Effector memory CD4-positive, alpha-beta T cell (primary cell): Measurements from ENCODE around the gene SPACA7.

Experiments used
- DNase-seq, 3 donors: peaks; one replicate each; pipeline ENCODE4 v3.0.0-alpha.2; 2020
- H3K27ac ChIP-seq: 2 replicates; pipeline ENCODE4 v1.7.0; 2013; ENCODE audit warnings: mild to moderate bottlenecking, low read length, moderate library complexity; ENCODE audit not compliant: insufficient read depth, poor library complexity, severe bottlenecking
- H3K27me3 ChIP-seq: replicated peaks from 2 replicates; pipeline ENCODE4 v1.7.0; 2013; ENCODE audit warnings: mild to moderate bottlenecking, low read length; ENCODE audit not compliant: insufficient read depth, control insufficient read depth, poor library complexity, severe bottlenecking
- H3K36me3 ChIP-seq: 2 replicates; pipeline ENCODE4 v1.7.0; 2013; ENCODE audit warnings: mild to moderate bottlenecking, low read length, moderate library complexity; ENCODE audit not compliant: control insufficient read depth, insufficient read depth
- H3K4me1 ChIP-seq: 2 replicates; pipeline ENCODE4 v1.7.0; 2013; ENCODE audit warnings: low read length, mild to moderate bottlenecking; ENCODE audit not compliant: control insufficient read depth, insufficient read depth, poor library complexity, severe bottlenecking
- H3K4me3 ChIP-seq: 2 replicates; pipeline ENCODE4 v1.7.0; 2013; ENCODE audit warnings: low read length, low read depth, mild to moderate bottlenecking; ENCODE audit not compliant: insufficient read depth, poor library complexity, severe bottlenecking
- H3K9me3 ChIP-seq: 2 replicates; pipeline ENCODE4 v1.7.0; 2013; ENCODE audit warnings: mild to moderate bottlenecking, low read length, moderate library complexity; ENCODE audit not compliant: control insufficient read depth

Gene SPACA7

DNA sequence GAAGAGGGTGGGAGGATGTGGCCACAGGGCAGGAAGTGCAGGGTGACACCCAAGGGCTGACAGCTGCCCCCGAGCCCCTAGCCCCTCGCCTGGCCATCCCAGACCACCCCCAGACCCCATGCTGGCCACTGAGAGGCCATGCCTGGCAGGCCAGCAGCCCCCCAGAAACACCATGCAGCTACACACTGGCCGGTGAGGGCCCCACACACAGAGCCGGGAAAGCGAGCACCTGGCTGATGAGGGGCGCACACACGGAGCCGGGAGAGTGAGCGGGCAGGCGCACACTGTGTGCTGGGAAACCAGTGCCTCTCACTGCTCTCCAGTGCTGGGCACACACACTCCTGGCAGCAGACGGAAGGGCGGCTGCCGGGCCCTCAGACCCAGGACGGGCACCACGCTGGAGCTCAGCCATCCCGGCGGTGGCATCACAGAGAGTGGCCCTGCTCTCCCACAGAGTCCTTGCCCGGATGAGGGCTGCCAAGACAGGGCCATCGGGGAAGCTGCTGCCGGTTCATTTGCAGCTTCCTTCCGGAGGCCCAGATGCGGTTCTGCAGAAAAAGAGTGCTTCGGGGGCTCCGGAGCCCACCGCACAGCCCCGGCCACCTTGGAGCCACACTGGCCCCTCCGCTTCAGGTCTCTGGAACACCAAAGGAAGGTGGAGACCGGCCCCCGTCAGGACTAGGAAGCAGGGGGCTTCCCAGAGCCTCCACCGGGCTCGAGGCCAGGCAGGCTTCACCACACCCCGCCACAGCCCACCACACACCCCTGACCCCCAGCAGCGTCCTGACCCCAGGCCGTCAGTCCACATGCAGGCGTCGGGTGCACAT lies 76.4 kb downstream of the SPACA7 start:
- no peak for DNase-seq
- H3K9me3 ChIP-seq = no peaks in the 10 kb centered on the region
- no peaks in the 10 kb centered on the region for H3K36me3 ChIP-seq
- H3K27me3 ChIP-seq = no peaks in the 10 kb centered on the region
- no peak overlapping the region for H3K27ac ChIP-seq
- no peaks in the 10 kb centered on the region for H3K4me1 ChIP-seq
- H3K4me3 ChIP-seq = no peak overlapping the region

DNA sequence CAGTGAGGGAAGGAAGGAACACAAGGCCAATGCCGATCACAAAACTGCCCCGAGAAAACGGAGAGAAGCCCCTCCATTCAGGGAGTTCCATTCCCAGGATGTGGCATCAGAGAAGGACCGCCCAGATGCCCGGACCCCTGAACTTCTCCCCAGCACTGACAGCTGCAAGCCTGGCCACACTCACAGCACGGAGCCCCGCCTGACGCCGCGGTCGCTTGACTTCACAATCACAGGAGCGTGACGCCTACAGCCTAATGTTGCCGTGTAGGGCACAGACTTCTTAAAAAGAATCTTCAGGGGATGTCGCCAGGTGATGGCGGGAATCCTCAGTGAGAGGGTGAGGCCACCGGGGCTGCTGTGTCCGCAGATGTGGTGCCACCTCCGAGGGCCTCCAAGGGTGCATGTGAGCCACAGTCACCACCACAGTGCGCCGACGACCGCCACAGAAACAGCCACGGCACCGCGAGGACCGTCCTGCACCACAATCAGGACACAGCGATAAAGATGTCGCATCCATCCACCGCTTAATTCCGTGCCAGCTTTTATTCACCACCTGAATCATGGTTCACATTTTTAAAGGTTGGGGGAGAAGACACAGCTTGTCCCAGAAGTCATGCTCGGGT lies 77.2 kb downstream of the SPACA7 start:
- Histone ChIP-seq H3K4me1 (no peaks in the 10 kb centered on the region), H3K27ac (no peak overlapping the region), H3K9me3 (no peaks in the 10 kb centered on the region), H3K36me3 (no peaks in the 10 kb centered on the region), H3K4me3 (no peak overlapping the region), H3K27me3 (no peaks in the 10 kb centered on the region)
- no peak for DNase-seq

DNA sequence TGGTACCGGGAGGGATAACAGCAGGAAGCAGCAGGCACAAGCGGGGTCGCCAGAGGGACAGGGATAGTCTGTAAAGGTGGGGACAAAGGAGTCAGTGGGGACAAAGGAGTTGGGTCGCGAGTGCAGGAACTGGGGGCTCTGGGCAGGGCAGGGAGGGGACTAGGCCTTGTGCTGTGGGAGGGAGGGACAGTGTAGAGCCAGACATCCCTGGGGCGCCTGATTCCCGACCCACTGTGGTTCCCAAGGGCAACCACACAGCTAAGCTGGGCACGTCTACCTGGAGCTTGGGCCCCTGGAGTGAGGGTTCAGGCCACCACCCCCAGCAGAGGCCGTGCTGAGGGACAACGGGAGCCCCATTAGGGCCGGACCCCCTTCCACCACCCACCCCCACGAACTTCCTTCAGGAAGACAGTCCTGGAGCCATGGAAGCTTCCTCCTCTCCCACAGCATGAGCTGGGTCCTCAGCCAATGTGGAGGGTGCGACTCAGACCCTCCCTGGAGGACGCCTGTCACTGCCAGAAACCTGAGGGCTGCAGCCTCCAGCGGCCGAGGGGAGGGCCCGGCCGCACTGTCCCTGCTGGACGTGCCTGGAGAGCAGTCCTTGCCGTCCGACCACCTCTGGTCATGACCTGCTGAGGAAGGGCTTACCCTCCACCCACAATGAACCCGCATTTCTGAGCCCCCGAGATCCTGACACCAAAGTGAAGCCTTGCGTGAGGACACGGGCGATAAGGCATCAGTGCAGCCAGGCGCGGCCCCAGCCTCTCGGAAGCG lies 77.9 kb downstream of the SPACA7 start:
- no peaks in the 10 kb centered on the region for H3K27me3 ChIP-seq
- DNase-seq = no peak
- no peaks in the 10 kb centered on the region for H3K9me3 ChIP-seq
- H3K36me3 ChIP-seq = no peaks in the 10 kb centered on the region
- H3K27ac ChIP-seq = no peak overlapping the region
- H3K4me1 ChIP-seq = no peaks in the 10 kb centered on the region
- no peak overlapping the region for H3K4me3 ChIP-seq

DNA sequence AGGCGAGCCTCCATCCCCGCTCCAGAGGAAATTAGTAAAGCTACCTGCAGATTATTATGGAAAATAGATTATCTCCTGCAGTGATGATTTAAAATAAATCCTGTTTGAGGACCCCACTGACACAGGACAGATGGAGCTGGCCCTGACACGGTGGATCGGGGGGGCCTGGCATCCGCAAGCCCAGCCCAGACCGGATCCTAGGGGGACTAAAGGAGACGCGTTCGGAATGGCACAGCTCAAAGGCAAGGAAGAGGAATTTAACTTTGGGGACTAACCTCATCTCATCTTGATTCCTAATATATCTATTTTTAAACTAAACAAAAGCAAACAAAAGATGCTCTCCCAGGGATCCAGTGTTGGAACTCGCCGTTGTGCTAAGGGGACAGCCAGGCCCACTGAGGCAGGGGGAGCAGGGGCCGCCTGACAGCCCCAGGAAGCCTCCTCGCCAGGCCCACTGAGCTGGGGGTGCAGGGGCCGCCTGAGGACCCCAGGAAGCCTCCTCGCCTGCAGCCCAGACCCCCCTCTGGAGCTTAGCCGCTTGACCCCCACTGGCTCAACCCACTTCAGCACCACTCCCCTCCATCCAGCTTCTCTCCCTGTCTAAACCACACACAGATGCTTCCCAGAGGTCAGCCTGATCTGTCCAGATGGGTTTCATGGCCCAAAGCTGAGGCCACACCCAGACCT lies 78.6 kb downstream of the SPACA7 start:
- no peaks in the 10 kb centered on the region for H3K36me3 ChIP-seq
- no peaks in the 10 kb centered on the region for H3K27me3 ChIP-seq
- H3K4me3 ChIP-seq = no peak overlapping the region
- no peaks in the 10 kb centered on the region for H3K9me3 ChIP-seq
- no peaks in the 10 kb centered on the region for H3K4me1 ChIP-seq
- no peak for DNase-seq
- H3K27ac ChIP-seq = no peak overlapping the region

- no peaks in the 10 kb centered on the region for H3K4me1 ChIP-seq
- H3K27ac ChIP-seq = no peak overlapping the region
- DNase-seq = no peak
- no peak overlapping the region for H3K4me3 ChIP-seq
- H3K36me3 ChIP-seq = no peaks in the 10 kb centered on the region
- H3K9me3 ChIP-seq = no peaks in the 10 kb centered on the region
- no peaks in the 10 kb centered on the region for H3K27me3 ChIP-seq
These were observed 79.4 kb downstream of the SPACA7 start for GRCh38 chr13:112455476-112456059.

DNA sequence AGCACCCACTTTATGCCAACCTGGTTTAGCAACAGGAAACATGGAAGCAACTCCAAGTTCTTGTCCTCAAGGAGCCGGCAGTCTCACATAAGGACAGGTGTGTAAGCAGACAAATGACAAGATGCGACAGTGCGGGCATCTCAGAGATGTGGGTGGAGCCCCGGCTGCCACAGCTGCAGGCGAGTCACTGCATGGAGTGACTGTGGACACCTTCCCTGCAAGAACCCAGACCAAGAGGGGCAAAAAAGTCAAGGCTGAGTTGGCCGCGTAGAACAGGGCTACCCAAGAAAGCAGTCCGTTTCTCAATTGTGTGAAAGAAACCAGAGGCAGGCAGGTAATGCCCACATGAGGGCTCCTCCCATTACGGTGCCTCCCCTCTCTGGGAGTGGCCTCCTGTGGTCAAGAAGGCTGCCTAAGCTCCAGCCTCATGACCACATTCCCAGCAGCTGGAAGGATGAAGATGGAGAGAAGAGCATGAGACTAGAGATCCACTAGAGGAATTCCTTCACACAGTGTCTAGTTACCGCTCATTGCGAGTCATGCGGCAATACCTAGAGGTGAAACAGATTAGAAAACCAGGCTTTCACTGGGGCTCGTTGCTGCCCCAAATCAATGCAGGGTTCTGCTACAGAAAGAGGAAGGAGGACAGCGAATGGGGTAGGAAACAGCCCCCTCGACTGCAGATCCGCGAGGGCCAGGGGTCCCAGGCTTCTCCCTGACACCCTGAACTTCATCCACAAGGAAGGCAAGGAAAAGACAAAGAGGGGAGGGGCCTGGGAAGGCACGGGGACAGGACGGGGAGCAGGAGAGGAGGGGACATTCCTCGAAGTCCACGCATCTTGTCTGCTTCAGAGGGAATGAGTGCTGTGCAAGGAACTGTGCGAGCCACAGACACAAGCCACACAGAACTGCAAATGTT lies 80.2 kb downstream of the SPACA7 start:
- no peak overlapping the region for H3K27ac ChIP-seq
- no peak for DNase-seq
- H3K27me3 ChIP-seq = no peaks in the 10 kb centered on the region
- no peaks in the 10 kb centered on the region for H3K4me1 ChIP-seq
- no peak overlapping the region for H3K4me3 ChIP-seq
- H3K36me3 ChIP-seq = no peaks in the 10 kb centered on the region
- no peaks in the 10 kb centered on the region for H3K9me3 ChIP-seq

GRCh38 chr13:112457081-112457480 lies 80.9 kb downstream of the SPACA7 start:
- H3K27me3 ChIP-seq = no peaks in the 10 kb centered on the region
- H3K4me1 ChIP-seq = no peaks in the 10 kb centered on the region
- no peak overlapping the region for H3K27ac ChIP-seq
- no peak for DNase-seq
- H3K4me3 ChIP-seq = no peak overlapping the region
- no peaks in the 10 kb centered on the region for H3K9me3 ChIP-seq
- no peaks in the 10 kb centered on the region for H3K36me3 ChIP-seq

GRCh38 chr13:112457485-112457884 lies 81.3 kb downstream of the SPACA7 start:
- Histone ChIP-seq H3K4me3 (no peak overlapping the region), H3K4me1 (no peaks in the 10 kb centered on the region), H3K36me3 (no peaks in the 10 kb centered on the region), H3K27ac (no peak overlapping the region), H3K27me3 (no peaks in the 10 kb centered on the region), H3K9me3 (no peaks in the 10 kb centered on the region)
- DNase-seq = no peak

DNA sequence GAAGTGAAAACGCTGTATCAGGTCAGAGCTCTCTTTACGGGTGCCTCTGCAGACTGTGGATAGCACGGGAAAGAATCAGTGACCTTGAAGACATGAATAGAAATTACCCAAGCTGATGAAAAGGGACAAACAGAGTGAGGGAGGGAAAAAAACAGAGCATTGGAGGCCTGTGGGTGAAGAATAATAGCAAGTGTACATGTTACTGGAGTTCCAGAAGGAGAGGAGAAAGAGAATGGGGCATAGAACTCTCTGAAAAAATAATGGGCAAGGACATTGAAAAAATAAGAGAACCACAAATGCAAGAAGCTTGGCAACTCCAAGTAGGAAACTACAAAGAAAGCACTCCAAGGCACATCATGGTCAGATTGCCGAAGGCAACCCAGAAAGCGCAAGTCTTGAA lies 86.3 kb downstream of the SPACA7 start:
- no peaks in the 10 kb centered on the region for H3K4me1 ChIP-seq
- no peak for DNase-seq
- H3K36me3 ChIP-seq = no peaks in the 10 kb centered on the region
- H3K9me3 ChIP-seq = no peaks in the 10 kb centered on the region
- no peaks in the 10 kb centered on the region for H3K27me3 ChIP-seq
- H3K27ac ChIP-seq = no peak overlapping the region
- no peak overlapping the region for H3K4me3 ChIP-seq
